Occipital lobe (tissue), 2 donors: ENCODE data around the gene NPW. TPM values are rescaled to one million over a fixed set of nuclear protein-coding genes. Genes with fewer than 3 reads are reported as not detected.
"Not testable (repeated sequence)": the region's sequence is repeated elsewhere in the genome, so short reads cannot be mapped to it uniquely, and the experiment has no call there.

Source experiments
- DNase-seq: peaks from one replicate; lab custom pipeline; 2025; lab: John Stamatoyannopoulos, UW
- total RNA-seq: library from RNA; depleted of rRNA; stranded (reverse); fragments of >200 nt; gene quantifications from one replicate; pipeline ENCODE4 v1.2.3, GENCODE V29; 2014

Gene NPW
- total RNA-seq, 1 donor from 2014 or later: not detected

- DNase-seq: no peak
Measured at GRCh38 chr16:2001456-2002355, 17.9 kb upstream of the NPW start.

GRCh38 chr16:2002406-2003230 is 17.0 kb upstream of the NPW start:
- no peak for DNase-seq

DNA sequence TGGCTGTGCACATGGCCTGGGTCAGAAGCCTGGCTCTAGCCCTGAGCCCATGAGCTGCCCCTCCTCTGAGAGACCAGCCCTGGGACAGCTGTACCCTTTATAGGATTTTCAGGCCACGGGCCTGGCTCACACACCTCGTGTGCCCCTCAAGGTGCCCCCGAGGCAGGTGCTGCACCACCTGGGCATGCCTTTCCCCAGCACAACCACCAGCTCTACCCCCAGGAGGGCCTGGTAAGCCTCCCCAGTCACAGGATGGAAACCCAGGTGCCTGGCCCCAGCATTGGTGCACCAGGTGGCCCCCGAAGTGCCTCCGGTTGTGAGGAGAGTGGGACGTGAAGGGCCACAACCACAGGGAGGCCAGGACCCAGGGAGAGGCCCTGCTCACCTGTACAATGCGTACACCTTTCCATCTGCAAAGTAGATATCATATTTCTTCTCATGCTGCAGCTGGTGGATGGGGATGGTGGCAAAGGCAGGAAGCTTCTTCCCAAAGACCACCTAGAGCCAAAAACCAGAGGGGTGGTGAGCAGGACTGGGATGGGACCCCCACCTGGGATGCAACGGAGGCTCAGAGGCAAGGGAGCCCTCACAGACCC is 16.3 kb upstream of the NPW start:
- DNase-seq: no peak

DNA sequence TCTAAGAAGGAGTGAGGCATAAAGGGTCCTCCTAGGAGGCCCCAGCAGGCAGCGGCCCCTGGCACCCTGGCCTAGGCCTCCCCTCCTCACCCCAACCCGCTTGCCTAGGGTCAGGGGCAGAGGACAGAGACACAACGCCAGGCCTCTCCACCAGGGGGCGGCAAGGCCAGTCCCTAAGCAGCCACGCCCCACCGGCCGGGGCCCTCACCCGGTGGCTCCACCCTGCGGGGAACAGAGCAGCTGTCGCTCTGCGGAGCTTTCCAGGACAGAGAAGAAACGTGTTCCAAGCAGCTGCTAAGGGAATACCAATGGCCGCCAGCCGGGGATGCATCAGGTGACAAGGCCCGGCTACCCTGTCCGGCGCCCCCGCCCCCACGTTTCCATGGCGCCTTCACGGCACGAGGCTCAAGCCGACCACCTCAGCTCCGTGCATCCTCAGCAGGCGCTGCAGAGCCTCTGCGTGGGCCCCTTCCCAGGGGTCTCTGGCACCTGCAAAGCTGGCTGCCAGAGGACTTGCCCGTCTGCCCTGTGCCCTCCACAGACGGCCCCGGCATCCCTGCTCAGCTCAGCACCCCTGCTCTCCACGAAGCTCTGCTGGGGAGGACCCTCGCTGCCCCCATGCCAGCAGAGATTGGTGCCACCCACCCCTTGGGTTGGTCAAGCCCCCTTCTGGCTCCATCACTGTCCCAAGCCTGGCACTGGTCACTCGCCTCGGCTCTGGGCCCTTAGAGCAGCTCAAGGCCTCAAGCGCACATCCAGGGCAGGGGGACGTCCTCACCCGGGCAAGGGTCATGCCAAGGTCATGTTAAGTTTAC is 15.6 kb upstream of the NPW start:
- peak; percentile 49 for DNase-seq

DNA sequence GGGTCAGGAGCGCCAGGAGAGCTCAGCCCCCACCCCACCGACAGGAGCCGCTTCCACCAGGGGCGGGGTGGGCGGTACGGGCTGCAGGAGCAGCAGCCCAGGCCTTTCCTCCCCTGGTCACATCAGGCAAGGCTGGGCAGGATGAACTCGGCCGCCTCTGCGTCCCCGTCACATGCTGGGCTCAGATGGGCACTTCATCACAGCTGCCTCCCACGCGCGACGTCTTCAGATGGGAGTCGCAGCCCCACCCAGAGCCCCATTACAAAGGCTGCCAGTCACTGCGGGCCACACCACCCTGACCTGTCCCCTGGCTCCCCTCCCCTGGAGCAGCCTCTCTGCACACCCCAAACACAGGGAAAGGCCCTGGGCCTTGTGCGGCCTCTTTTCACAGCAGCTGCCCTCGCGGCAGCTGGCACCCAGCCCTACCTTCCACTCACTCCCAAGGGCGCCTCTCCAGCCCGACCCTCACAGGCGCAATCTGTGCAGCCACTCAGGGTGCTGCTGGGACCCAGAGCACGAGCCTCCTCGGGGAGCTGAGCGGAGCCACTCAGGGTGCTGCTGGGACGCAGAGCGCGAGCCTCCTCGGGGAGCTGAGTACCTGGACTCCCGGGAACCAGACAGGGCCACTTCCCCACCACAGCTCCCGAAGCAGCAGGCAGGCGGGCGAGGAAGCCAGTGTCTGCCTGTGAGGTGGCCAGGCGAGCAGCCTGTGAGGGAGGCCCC is 14.6 kb upstream of the NPW start:
- DNase-seq: no peak

DNA sequence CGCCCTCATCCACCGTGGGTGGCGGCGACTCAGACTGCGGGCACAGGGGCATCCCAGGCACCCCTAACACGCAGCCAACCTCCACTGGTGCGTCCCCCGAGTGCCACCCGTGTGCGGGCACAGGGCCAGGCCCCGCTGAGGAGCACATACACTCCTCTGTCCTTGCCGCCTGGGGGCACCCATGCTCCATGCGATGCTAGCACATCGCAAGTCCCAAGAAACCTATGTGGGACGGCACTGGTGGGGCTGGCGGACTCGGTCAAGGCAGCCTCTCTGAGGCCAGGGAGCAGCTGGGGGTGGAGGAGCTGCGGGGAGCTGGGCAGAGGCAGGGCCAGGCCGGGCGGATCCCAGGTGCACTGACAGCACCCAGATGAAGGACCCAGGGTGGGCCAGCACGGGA is 13.9 kb upstream of the NPW start:
- no peak for DNase-seq

DNA sequence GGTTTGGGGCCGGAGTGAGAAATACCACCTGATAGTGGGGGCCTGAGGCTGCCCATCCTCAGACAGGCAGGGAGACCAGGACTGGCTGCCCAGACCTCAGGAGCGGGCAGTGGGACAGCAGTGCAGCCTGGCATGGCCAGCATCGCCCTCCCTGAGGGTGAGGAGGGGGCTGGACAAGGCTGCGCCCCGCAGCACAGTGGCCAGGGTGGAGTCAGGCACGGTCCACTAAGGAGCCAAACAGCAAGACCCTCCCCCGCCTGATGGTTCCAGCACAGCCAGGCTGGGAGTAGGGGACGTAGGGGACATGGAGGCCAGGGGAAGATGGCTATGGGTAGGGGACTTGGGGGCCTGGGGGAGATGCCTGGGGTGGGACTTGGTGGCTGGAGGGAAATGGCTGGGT is 13.3 kb upstream of the NPW start:
- DNase-seq: no peak

DNA sequence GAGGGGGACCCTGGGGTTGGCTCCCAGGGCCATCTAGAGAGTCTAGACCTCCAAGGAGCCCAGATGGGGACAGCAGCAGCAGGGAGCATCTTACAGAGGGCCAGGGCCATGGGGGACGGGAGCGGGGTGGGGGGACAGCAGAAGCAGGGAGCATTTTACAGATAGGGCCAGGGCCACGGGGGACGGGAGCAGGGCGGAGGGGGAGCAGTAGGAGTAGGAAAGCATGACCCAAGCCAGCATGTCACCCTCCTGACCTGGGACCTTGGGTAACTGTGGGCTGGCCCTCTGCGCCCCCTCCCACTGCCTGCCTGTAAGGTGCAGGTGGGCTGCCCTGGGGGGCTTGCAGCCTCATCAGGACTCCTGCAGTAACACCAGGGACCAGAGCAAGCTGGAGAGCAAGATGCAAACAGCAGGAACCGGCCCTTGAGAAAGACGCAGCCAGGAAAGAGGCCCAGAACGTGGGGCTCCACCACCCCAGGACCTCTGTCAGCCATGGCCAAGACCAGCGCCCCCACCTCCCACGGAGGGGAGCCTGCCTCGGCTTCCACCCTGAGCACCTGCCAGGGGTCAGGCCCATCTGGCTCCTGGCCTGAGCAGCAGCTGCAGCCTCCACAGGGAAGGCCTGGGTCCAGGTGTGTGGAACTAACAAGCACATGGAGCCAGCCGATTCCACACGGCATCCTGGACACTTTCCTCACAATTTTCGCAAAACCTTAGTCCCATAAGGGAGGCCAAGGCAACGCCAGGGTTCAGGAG is 12.3 kb upstream of the NPW start:
- DNase-seq: no peak

GRCh38 chr16:2008009-2008526 is 11.5 kb upstream of the NPW start:
- no peak for DNase-seq

GRCh38 chr16:2008631-2009163 is 10.9 kb upstream of the NPW start:
- no peak for DNase-seq

DNA sequence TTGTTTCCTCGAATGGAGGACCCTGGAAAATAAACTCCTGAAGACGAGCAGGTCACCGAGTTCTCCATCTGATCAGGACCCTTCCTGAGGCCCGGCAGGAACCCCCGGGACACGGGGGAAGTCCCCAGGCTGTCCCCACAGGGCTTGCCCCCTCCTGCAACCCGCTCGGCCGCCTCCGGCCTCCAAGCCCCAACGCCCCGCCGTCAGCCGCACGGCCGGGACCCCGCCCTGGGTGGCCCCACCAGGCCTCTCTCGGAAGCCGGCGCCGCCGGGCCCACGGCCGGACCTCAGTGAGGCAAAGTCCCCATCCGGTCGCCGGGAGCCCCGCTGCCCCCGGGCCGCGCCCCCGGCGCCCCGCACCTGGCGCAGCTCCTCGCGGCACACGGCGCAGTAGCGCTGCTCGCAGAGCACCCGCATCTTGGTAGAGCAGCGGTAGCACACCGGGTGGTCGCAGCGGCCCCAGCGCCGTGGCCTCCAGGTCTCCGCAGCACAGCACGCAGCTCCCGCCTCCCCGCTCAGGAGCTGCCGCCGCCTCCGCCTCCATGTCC is 10.3 kb upstream of the NPW start:
- DNase-seq: no peak

DNA sequence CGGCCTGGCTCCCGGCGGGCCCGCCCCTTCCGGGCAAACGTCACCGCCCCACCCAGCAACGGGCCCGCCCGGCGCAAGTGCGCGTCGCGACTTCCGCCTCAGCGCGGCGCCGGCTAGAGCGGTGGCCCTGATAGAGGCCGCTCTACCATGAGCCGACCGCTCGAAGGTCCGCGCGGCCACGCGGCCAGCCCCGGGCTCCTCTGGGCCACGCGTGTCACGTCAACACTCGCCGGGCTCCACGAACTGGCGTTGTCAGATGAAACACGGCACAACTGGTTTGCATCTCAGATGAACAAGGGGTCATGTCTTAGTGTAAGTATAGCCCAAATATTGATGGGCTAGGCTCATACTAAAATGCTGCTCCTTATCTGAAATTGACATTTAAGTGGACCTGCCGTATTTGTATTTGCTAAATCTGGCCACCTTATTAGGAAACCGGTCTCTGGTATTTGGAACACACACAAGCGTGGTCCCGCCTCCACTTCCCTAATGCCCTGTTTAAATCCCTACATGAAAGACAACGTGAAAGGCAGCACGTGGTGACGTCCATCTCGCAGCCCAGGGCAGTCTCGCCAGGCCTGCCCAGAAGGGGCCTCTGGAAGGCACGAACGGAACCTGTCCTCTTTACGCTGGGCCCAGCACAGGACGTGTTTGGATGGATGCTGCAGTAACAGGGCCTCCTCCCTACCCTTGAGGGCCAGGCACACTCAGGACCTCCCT is 9.6 kb upstream of the NPW start, which contains the start of gene ZNF598:
Gene ZNF598 (minus strand): TSS at position 31 of the 720 bp plus-strand sequence.
- peak; percentile 71 for DNase-seq

GRCh38 chr16:2011726-2012125 is 7.9 kb upstream of the NPW start:
- DNase-seq: not testable (repeated sequence)

DNA sequence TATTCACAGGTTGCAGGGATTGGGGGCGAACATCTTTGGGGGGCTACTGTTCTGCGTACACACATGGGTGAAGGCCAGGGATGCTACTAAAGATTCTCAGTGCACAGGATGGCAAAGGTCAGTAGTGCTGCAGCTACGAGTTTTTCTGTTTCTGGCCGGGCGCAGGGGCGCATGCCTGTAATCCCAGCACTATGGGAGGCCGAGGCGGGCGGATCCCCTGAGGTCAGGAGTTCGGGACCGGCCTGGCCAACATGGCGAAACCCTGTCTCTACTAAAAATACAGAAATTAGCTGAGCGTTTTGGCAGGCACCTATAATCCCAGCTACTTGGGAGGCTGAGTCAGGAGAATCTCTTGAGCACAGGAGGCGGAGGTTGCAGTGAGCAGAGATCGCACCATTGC is 6.1 kb upstream of the NPW start:
- no peak for DNase-seq

DNA sequence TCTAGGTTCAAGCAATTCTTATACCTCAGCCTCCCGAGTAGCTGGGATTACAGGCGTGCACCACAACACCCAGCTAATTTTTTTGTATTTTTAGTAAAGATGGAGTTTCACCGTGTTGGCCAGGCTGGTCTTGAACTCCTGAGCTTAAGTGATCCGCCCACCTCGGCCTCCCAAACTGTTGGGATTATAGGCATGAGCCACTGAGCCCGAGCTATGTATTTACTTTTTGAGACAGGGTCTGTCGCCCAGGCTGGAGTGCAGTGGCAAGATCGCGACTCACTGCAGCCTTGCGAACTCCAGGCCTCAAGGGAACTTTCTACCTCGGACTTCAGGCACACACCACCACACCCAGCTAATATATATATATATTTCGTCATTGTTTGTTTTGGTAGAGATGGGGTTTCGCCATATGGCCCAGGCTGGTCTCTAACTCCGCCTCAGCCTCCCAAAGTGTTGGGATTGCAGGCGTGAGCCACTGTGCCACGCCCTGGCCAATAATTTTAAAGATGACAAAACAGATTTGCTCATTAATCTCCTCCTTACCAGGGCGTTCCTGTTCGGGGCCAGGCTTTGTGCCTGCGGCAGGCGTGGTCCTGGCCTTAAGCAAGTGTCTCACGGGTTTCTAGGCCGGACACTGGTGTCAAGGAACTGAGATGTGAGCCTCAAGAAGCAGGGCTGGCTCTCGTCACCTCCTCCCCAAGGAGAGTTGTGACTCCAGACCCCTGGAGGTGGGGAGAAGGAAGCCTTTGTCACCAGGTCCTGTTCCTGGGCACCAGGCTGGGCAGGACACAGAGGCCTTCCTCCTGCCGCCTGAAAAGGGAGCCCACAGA is 4.3 kb upstream of the NPW start:
- no peak for DNase-seq

DNA sequence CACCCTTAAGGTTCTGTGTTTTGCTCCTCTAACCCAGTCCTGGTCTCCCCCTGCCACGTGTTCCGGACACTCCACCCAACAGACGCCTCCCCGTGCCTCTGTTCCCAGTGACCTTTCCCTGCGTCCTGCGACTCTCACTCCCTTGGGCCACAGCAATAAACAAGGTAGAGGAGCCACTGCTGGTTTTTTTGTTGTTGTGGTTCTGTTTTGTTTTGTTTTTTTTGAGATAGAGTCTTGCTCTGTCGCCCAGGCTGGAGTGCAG is 3.7 kb upstream of the NPW start:
- no peak for DNase-seq

DNA sequence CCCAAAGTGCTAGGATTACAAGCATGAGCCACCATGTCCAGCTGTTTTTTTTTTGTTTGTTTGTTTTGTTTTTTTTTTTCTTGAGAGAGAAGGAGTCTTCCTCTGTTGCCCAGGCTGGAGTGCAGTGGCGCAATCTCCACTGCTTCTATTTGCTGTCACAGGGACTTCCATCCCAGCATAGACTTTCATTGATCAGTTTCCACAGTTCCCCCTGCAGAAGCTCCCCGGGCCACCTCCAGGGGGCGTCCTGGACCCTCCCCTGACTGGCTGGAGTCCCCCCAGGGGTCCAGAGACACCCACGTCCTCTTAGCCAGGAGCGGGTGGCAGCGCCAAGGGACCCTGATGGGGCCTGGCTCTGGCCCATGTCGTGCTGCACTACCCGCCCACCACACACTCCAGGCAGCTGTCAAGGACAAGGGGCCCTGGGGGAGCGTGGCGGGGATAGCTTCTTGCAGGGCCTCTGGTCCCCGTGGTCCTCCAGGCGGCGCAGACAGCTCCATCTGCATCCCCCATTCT is 3.1 kb upstream of the NPW start:
- DNase-seq: no peak
